Dedifferentiated amniotic fluid mesenchymal stem cell (primary cell): ENCODE measurements around the gene PNPLA7.
"Not testable (repeated sequence)": the region's sequence is repeated elsewhere in the genome, so short reads cannot be mapped to it uniquely, and the experiment has no call there.

ENCODE experiments used
- DNase-seq: peaks from one replicate; pipeline ENCODE4 v3.0.0-alpha.2; 2016; ENCODE audit errors: extremely low spot score

PNPLA7 gene

GRCh38 chr9:137540536-137540935 is 9.7 kb downstream of the PNPLA7 start:
- DNase-seq = no peak

GRCh38 chr9:137538058-137538457 is 12.1 kb downstream of the PNPLA7 start:
- no peak for DNase-seq

GRCh38 chr9:137536594-137537131 is 13.5 kb downstream of the PNPLA7 start:
- DNase-seq = not testable (repeated sequence)

GRCh38 chr9:137535120-137535428 is 15.1 kb downstream of the PNPLA7 start:
- no peak for DNase-seq

- peak; percentile 59 for DNase-seq
Measured at GRCh38 chr9:137534256-137535119, 15.7 kb downstream of the PNPLA7 start.

- DNase-seq = not testable (repeated sequence)
Measured at GRCh38 chr9:137532891-137533468, 17.2 kb downstream of the PNPLA7 start.

GRCh38 chr9:137531099-137531765 is 19.0 kb downstream of the PNPLA7 start:
- no peak for DNase-seq

- no peak for DNase-seq
Measured at GRCh38 chr9:137530331-137530730, 19.9 kb downstream of the PNPLA7 start.

GRCh38 chr9:137524981-137525317 is 25.3 kb downstream of the PNPLA7 start:
- no peak for DNase-seq

GRCh38 chr9:137524161-137524980 is 25.8 kb downstream of the PNPLA7 start:
- no peak for DNase-seq

GRCh38 chr9:137522746-137523455 is 27.3 kb downstream of the PNPLA7 start:
- DNase-seq = no peak

GRCh38 chr9:137521405-137521985 is 28.7 kb downstream of the PNPLA7 start:
- DNase-seq = no peak

- DNase-seq = no peak
Measured at GRCh38 chr9:137520614-137521404, 29.4 kb downstream of the PNPLA7 start.

- DNase-seq = no peak
Measured at GRCh38 chr9:137519553-137519952, 30.6 kb downstream of the PNPLA7 start.

- not testable (repeated sequence) for DNase-seq
Measured at GRCh38 chr9:137518661-137519459, 31.3 kb downstream of the PNPLA7 start.

- DNase-seq = no peak
Measured at GRCh38 chr9:137516144-137516917, 33.9 kb downstream of the PNPLA7 start.

GRCh38 chr9:137515338-137515724 is 34.9 kb downstream of the PNPLA7 start:
- no peak for DNase-seq

- no peak for DNase-seq
Measured at GRCh38 chr9:137514691-137515337, 35.4 kb downstream of the PNPLA7 start.
